OCI-LY1 (cell line): ENCODE measurements around the gene HOXD9.

ENCODE experiments used
- CTCF ChIP-seq: fragments of 200-600 bp; sonication (generic), shearing (Covaris generic); IDR thresholded peaks from 2 replicates; pipeline ENCODE4 v1.5.1; 2017; ENCODE audit warnings: mild to moderate bottlenecking, antibody characterized with exemption, low read length, moderate library complexity, mixed read lengths
- EZH2 ChIP-seq: fragments of 200-600 bp; sonication (generic), shearing (Covaris generic); IDR thresholded peaks from 2 replicates; pipeline ENCODE4 v1.8.0; 2017; ENCODE audit warnings: borderline replicate concordance, mixed run types, mild to moderate bottlenecking, antibody characterized with exemption, low read length, moderate library complexity, mixed read lengths

GRCh38 chr2:176095421-176095820 is 27.1 kb upstream of the HOXD9 start:
- TF ChIP-seq CTCF = no peak
- TF ChIP-seq EZH2 = no peak
